PC-3 (cell line): ENCODE measurements around the gene B4GALNT1. TPM values are rescaled to one million over a fixed set of nuclear protein-coding genes. Genes with fewer than 3 reads are reported as not detected.

Experiments
- ATAC-seq: fragments of 200-7000 bp; cut with Tn5 transposase; 2 replicates; pipeline ENCODE4 v1.9.1; 2020; ENCODE audit warnings: mild to moderate bottlenecking, moderate library complexity
- BruUV-seq: library from RNA; stranded (reverse); fragments of 400-500 nt; replicated peaks from 2 replicates; lab custom pipeline; 2021; lab: Mats Ljungman, UMichigan
- CTCF ChIA-PET: fragments of 300-600 bp; sonication (Branson Sonifier 250); formaldehyde crosslinking; loops from one replicate; lab custom pipeline; 2022; ENCODE audit warnings: antibody characterized with exemption; lab: Charles Lee
- POLR2A ChIA-PET: fragments of 300-600 bp; sonication (Branson Sonifier 250); formaldehyde crosslinking; loops from one replicate; lab custom pipeline; 2022; ENCODE audit warnings: antibody characterized with exemption; ENCODE audit not compliant: unreplicated experiment; lab: Charles Lee
- DNase-seq: peaks from one replicate; pipeline ENCODE4 v3.0.0-alpha.2; 2015
- H2AFZ ChIP-seq: fragments of 300-600 bp; sonication (generic); 2 replicates; pipeline ENCODE4 v1.6.0; 2016; ENCODE audit warnings: antibody characterized with exemption, low read length
- H3F3A ChIP-seq: fragments of 300-600 bp; sonication (generic); one replicate; pipeline ENCODE4 v1.6.0; 2017; ENCODE audit warnings: antibody characterized with exemption, low read length, control low read depth, mild to moderate bottlenecking; ENCODE audit not compliant: unreplicated experiment
- H3K27ac ChIP-seq: fragments of 300-600 bp; sonication (generic); 2 replicates; pipeline ENCODE4 v1.5.1; 2016; ENCODE audit warnings: mild to moderate bottlenecking, low read length
- H3K27me3 ChIP-seq: fragments of 300-600 bp; sonication (generic); 2 replicates; pipeline ENCODE4 v1.6.1; 2016; ENCODE audit warnings: low read length, mixed read lengths
- H3K36me3 ChIP-seq: fragments of 300-600 bp; sonication (generic); 2 replicates; pipeline ENCODE4 v1.6.1; 2016; ENCODE audit warnings: low read depth, mixed run types, low read length, mixed read lengths
- H3K4me1 ChIP-seq: fragments of 300-600 bp; sonication (generic); 2 replicates; pipeline ENCODE4 v1.5.1; 2016; ENCODE audit warnings: low read length; ENCODE audit not compliant: insufficient read depth
- H3K4me2 ChIP-seq: fragments of 300-600 bp; sonication (generic); 2 replicates; pipeline ENCODE4 v1.6.0; 2016; ENCODE audit warnings: low read length
- H3K4me3 ChIP-seq: fragments of 300-600 bp; sonication (generic); 2 replicates; pipeline ENCODE4 v1.5.1; 2016; ENCODE audit warnings: mild to moderate bottlenecking, low read length, mixed read lengths
- H3K79me2 ChIP-seq: fragments of 300-600 bp; sonication (generic); 2 replicates; pipeline ENCODE4 v1.6.1; 2017; ENCODE audit warnings: low read length, mixed read lengths
- H3K9ac ChIP-seq: fragments of 300-600 bp; sonication (generic); 2 replicates; pipeline ENCODE4 v1.6.0; 2016; ENCODE audit warnings: mild to moderate bottlenecking, low read length
- H3K9me2 ChIP-seq: fragments of 300-600 bp; sonication (generic); replicated peaks from 2 replicates; pipeline ENCODE4 v1.6.1; 2016; ENCODE audit warnings: mixed run types, low read length, mixed read lengths
- H3K9me3 ChIP-seq: fragments of 300-600 bp; sonication (generic); 2 replicates; pipeline ENCODE4 v1.6.1; 2016; ENCODE audit warnings: low read length, mixed read lengths
- H4K20me1 ChIP-seq: fragments of 300-600 bp; sonication (generic); 2 replicates; pipeline ENCODE4 v1.6.1; 2016; ENCODE audit warnings: low read length, mixed read lengths
- EZH2 ChIP-seq: fragments of 300-600 bp; sonication (generic); IDR thresholded peaks from one replicate; pipeline ENCODE4 v1.6.1; 2017; ENCODE audit warnings: antibody characterized with exemption, mild to moderate bottlenecking, low read length; ENCODE audit not compliant: unreplicated experiment
- EZH2phosphoT487 ChIP-seq: fragments of 300-600 bp; sonication (generic); IDR thresholded peaks from 2 replicates; pipeline ENCODE4 v1.6.1; 2018; ENCODE audit warnings: mild to moderate bottlenecking, antibody characterized with exemption, low read length, borderline replicate concordance
- intact Hi-C: fragments of 100-400 bp; cut with micrococcal nuclease; formaldehyde crosslinking; loops from 2 replicates; pipeline ENCODE4 v1.9.0; 2023
- total RNA-seq: library from RNA; depleted of rRNA; stranded (reverse); fragments of >200 nt; gene quantifications from 2 replicates; pipeline ENCODE4 v1.2.3, GENCODE V29; 2014
- TF ChIP-seq, protein P1 (sequence below): fragments of 300-600 bp; sonication (generic); conservative IDR thresholded peaks from 2 replicates; pipeline ENCODE4 v1.5.1; 2017; ENCODE audit warnings: antibody characterized with exemption, low read depth, mild to moderate bottlenecking, low read length

B4GALNT1 gene
- total RNA-seq, 1 experiment from 2014 or later: 39.0 TPM

DNA sequence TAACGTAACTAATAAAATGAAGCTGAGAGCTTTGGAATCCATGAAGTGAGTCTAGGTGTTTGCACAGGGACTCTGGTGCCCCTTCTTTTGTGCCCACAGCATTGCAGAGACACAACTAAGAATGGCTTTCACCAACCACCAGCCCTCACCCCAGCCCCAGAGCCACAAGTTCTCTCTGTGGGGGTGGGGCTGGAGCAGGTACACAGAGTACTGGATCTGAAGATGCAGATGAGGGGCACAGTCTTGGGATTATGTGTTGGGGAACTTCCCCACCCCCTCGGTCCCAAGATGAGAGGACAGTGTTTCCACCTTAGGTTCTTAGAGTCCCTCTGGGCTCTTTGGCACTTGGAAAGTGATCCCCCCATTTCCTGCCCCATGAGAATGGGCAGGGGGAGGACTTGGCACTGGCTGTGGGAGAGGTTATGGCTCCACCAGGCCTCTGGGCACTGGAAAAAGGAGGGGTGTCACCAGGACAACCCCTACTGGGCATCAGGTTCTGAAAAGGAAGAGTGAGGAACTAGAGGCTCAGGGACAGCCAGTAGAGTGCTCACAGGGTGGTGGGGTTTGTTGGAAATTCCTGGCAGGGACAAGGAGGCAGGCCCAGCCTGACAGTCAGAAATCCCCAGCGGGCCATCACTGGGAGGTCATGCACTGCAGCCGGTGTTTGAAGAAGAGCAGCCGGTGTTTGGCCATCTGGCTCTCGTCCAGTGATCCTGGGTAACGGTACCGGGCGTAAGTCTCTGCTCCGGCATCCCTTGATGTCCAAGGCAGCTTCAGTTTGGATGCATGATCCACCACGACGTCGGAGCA lies 6.7 kb downstream of the B4GALNT1 start:
- intact Hi-C loops: no loop called here
- H3K4me2 ChIP-seq: no peak overlapping the region

GRCh38 chr12:57625261-57626032 lies 7.6 kb downstream of the B4GALNT1 start:
- Histone ChIP-seq H3K79me2 (no peaks in the 10 kb centered on the region), H2AFZ (no peak overlapping the region), H3K27ac (no peak overlapping the region), H3F3A (no peaks in the 10 kb centered on the region), H3K9ac (no peak overlapping the region), H3K9me3 (no peaks in the 10 kb centered on the region), H3K27me3 (peaks cover 9% of the 10 kb centered on the region), H3K4me2 (no peak overlapping the region), H4K20me1 (no peaks in the 10 kb centered on the region), H3K9me2 (no peaks in the 10 kb centered on the region), H3K4me1 (no peaks in the 10 kb centered on the region), H3K36me3 (no peaks in the 10 kb centered on the region; the same call in 1 of the 2 replicates), H3K4me3 (no peak overlapping the region)
- ChIA-PET POLR2A (no interaction called here), CTCF (no interaction called here)
- intact Hi-C loops: no loop called here
- DNase-seq (no peak), ATAC-seq (no peak)
- TF ChIP-seq EZH2: no peak
- TF ChIP-seq, protein P1, sequence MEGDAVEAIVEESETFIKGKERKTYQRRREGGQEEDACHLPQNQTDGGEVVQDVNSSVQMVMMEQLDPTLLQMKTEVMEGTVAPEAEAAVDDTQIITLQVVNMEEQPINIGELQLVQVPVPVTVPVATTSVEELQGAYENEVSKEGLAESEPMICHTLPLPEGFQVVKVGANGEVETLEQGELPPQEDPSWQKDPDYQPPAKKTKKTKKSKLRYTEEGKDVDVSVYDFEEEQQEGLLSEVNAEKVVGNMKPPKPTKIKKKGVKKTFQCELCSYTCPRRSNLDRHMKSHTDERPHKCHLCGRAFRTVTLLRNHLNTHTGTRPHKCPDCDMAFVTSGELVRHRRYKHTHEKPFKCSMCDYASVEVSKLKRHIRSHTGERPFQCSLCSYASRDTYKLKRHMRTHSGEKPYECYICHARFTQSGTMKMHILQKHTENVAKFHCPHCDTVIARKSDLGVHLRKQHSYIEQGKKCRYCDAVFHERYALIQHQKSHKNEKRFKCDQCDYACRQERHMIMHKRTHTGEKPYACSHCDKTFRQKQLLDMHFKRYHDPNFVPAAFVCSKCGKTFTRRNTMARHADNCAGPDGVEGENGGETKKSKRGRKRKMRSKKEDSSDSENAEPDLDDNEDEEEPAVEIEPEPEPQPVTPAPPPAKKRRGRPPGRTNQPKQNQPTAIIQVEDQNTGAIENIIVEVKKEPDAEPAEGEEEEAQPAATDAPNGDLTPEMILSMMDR: no peak
- TF ChIP-seq EZH2phosphoT487: no peak
- BruUV-seq: no TSS peak

More for the DNA sequence above, 6.7 kb downstream of the B4GALNT1 start:
- no peak overlapping the region for H3K27ac ChIP-seq
- H3K27me3 ChIP-seq: peaks cover under 1% of the 10 kb centered on the region; the same call in 1 of the 2 replicates
- no TSS peak for BruUV-seq
- no peaks in the 10 kb centered on the region; the same call in 1 of the 2 replicates for H3K36me3 ChIP-seq
- no peak for DNase-seq
- TF ChIP-seq EZH2phosphoT487: no peak
- no peak for TF ChIP-seq EZH2
- TF ChIP-seq, protein P1: no peak
- H3K9ac ChIP-seq: no peak overlapping the region
- H3K9me3 ChIP-seq: no peaks in the 10 kb centered on the region
- ATAC-seq: no peak
- POLR2A ChIA-PET: no interaction called here
- H3K79me2 ChIP-seq: peaks cover 2% of the 10 kb centered on the region; the same call in 1 of the 2 replicates
- CTCF ChIA-PET: no interaction called here
- no peak overlapping the region for H2AFZ ChIP-seq
- no peak overlapping the region for H3K4me3 ChIP-seq
- H3K9me2 ChIP-seq: no peaks in the 10 kb centered on the region
- H3F3A ChIP-seq: no peaks in the 10 kb centered on the region
- peaks cover under 1% of the 10 kb centered on the region; the same call in 1 of the 2 replicates for H3K4me1 ChIP-seq
- no peaks in the 10 kb centered on the region for H4K20me1 ChIP-seq
